ENCODE measurements around the gene HAUS3. TPM values are rescaled to one million over a fixed set of nuclear protein-coding genes. Genes with fewer than 3 reads are reported as not detected.

Gene HAUS3
- total and polyA plus RNA-seq, 2 of the 13 experiments (the other 11 are each of a cell fraction or from before 2014, with no cell fraction given) = 3.9 to 12.6 TPM

DNA sequence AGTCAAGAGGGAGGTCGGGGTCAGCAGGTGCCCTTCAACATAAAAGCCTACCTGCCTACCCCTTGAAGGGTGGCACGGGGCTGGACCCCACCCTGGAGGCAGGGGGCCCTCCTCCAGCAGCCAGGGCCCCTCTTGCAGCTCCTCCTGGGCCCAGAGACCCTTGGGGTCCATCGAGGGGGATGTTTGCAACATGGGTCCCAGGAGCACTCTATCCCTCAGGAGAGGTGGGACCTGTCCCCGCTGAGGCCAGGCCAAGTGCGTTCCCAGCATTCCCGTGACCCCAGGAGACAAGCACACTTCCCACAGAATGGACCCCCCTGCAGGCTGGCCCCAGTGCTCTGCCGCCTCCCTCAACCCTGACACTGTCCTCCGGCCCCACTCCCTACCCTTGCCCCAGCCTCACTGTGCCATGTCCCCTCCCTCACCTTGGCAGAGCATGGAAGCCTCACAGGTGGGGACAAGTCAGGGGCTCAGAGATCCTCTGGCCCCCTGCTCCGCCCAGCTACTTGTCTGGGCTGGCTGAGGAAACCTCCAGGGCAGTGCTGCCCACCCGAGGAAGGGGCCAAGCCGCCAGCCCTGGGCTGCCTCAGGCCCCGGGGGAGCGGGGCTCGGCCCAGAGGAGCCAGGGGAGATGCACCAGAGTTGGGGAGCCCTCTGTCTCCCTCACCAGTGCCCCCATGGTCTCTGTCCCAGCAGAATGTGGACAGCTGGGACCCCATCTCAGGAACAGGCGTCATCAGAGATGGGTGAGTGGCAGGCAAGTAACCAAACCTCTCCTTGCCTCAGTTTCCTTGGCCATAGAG lies 17.8 kb upstream of the HAUS3 start:
- ATAC-seq (no peak), DNase-seq (ENCODE audit: low spot score) (no peak), FAIRE-seq (no peak)
- H2AFZ ChIP-seq (ENCODE audit: low read length) = no peak overlapping the region
- peaks cover 9% of the 10 kb centered on the region for H3K79me2 ChIP-seq (ENCODE audit: insufficient read depth, low read length)
- no TSS peak for BruUV-seq (replicated peaks)
- in situ Hi-C loops (cut with HindIII; ENCODE audit: extremely low pct_ligation_motif_present, low pct_unique_long_range_greater_than_20kb) = no loop called here
- H4K20me1 ChIP-seq (ENCODE audit: insufficient read depth, low read length) = no peaks in the 10 kb centered on the region
- TF ChIP-seq ETS1 (CRISPR knock-in tag; IDR thresholded peaks at IDR 0.05) = no peak
- 0 out of 2 replicates have a peak, but pooled peaks have one; percentile 7 for TF ChIP-seq TAF1 (CRISPR knock-in tag; IDR thresholded peaks at IDR 0.05)
- intact Hi-C loops (cut with micrococcal nuclease; ENCODE audit: unreplicated experiment) = no loop called here
- POLR2A ChIA-PET = interaction anchor here (1.0 kb wide), 1 partner anchor 18 kb away, joined by 3 read pairs; the partner anchor contains the start of genes HAUS3 and POLN
- no peak overlapping the region for H3K27ac ChIP-seq (ENCODE audit: extremely low read length, insufficient read depth, low read length)
- peaks cover 4 to 7% of the 10 kb centered on the region in 2 experiments; a peak in 2 of 5 replicates for H3K27me3 ChIP-seq (ENCODE audit: control insufficient read depth in 1 of 2, insufficient read depth in 2 of 2, low read length in 2 of 2)
- H3K9ac ChIP-seq (ENCODE audit: insufficient read depth, low read depth, low read length) = peak overlapping the region; percentile 86; the same call in 1 of the 2 replicates
- H3K4me2 ChIP-seq (ENCODE audit: low read depth, low read length) = peak overlapping the region; percentile 87
- 93% methylated on average over 5 of the region's 15 CpGs for WGBS (ENCODE audit: low lambda C conversion rate)
- peaks cover 31% of the 10 kb centered on the region for H3K4me1 ChIP-seq (ENCODE audit: insufficient read depth, low read length)
- peaks cover 4 to 11% of the 10 kb centered on the region in 2 experiments; a peak in 3 of 5 replicates for H3K36me3 ChIP-seq (replicated peaks in 1 of 2; ENCODE audit: control insufficient read depth in 1 of 2, insufficient read depth in 2 of 2, low read length in 2 of 2)
- CTCF ChIA-PET (ENCODE audit: low intra/inter-chr PET ratio, low total read pairs) = no interaction called here
- H3K9me3 ChIP-seq (ENCODE audit: low read length) = no peaks in the 10 kb centered on the region
- peak overlapping the region in 2 of 3 experiments; percentile 67 to 85; a peak in 3 of 6 replicates for H3K4me3 ChIP-seq (replicated peaks in 1 of 3; ENCODE audit: insufficient read depth in 1 of 3, low read depth in 2 of 3, low read length in 3 of 3)

GRCh38 chr4:2259036-2259540 lies 17.2 kb upstream of the HAUS3 start:
- no peak for FAIRE-seq
- no peak for ATAC-seq
- no peak overlapping the region for H3K4me2 ChIP-seq (ENCODE audit: low read depth, low read length)
- no peak overlapping the region for H2AFZ ChIP-seq (ENCODE audit: low read length)
- peaks cover 0 to under 1% of the 10 kb centered on the region in 2 experiments; a peak in 1 of 5 replicates for H3K27me3 ChIP-seq (ENCODE audit: control insufficient read depth in 1 of 2, insufficient read depth in 2 of 2, low read length in 2 of 2)
- peaks cover 31% of the 10 kb centered on the region for H3K4me1 ChIP-seq (ENCODE audit: insufficient read depth, low read length)
- no peaks in the 10 kb centered on the region for H4K20me1 ChIP-seq (ENCODE audit: insufficient read depth, low read length)
- BruUV-seq (replicated peaks) = no TSS peak
- in situ Hi-C loops (cut with HindIII; ENCODE audit: extremely low pct_ligation_motif_present, low pct_unique_long_range_greater_than_20kb) = no loop called here
- peaks cover 6 to 16% of the 10 kb centered on the region in 2 experiments; a peak in 3 of 5 replicates for H3K36me3 ChIP-seq (replicated peaks in 1 of 2; ENCODE audit: control insufficient read depth in 1 of 2, insufficient read depth in 2 of 2, low read length in 2 of 2)
- DNase-seq (ENCODE audit: low spot score) = no peak
- TF ChIP-seq, protein P1, sequence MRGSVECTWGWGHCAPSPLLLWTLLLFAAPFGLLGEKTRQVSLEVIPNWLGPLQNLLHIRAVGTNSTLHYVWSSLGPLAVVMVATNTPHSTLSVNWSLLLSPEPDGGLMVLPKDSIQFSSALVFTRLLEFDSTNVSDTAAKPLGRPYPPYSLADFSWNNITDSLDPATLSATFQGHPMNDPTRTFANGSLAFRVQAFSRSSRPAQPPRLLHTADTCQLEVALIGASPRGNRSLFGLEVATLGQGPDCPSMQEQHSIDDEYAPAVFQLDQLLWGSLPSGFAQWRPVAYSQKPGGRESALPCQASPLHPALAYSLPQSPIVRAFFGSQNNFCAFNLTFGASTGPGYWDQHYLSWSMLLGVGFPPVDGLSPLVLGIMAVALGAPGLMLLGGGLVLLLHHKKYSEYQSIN (CRISPR knock-in tag; IDR thresholded peaks at IDR 0.05; ENCODE audit: borderline replicate concordance) = no peak
- TF ChIP-seq GATAD1 (CRISPR knock-in tag; IDR thresholded peaks at IDR 0.05) (no peak), ZNF652 (CRISPR knock-in tag; IDR thresholded peaks at IDR 0.05; ENCODE audit: borderline replicate concordance, low read depth) (no peak), BCL6 (CRISPR knock-in tag; IDR thresholded peaks at IDR 0.05) (no peak), IKZF1 (IDR thresholded peaks at IDR 0.05) (no peak), SRSF1 (optimal IDR thresholded peaks at IDR 0.05; ENCODE audit: low read depth, low read length) (no peak), RFXANK (CRISPR knock-in tag; IDR thresholded peaks at IDR 0.05) (no peak), PHF8 (CRISPR knock-in tag; IDR thresholded peaks at IDR 0.05) (no peak), ZNF251 (CRISPR knock-in tag; IDR thresholded peaks at IDR 0.05) (no peak)
- H3K4me3 ChIP-seq (replicated peaks in 1 of 3; ENCODE audit: insufficient read depth in 1 of 3, low read depth in 2 of 3, low read length in 3 of 3) = no peak overlapping the region
- 100% methylated on average over 1 of the region's 13 CpGs for WGBS (ENCODE audit: low lambda C conversion rate)
- H3K27ac ChIP-seq (ENCODE audit: extremely low read length, insufficient read depth, low read length) = no peak overlapping the region
- H3K9ac ChIP-seq (ENCODE audit: insufficient read depth, low read depth, low read length) = no peak overlapping the region
- ChIA-PET CTCF (ENCODE audit: low intra/inter-chr PET ratio, low total read pairs) (no interaction called here), POLR2A (no interaction called here)
- H3K9me3 ChIP-seq (ENCODE audit: low read length) = no peaks in the 10 kb centered on the region
- intact Hi-C loops (cut with micrococcal nuclease; ENCODE audit: unreplicated experiment) = no loop called here
- H3K79me2 ChIP-seq (ENCODE audit: insufficient read depth, low read length) = peaks cover 9% of the 10 kb centered on the region

All from HepG2 (cell line).